ENCODE measurements around the gene DAPK2. TPM values are rescaled to one million over a fixed set of nuclear protein-coding genes. Genes with fewer than 3 reads are reported as not detected.

DAPK2 gene
- total RNA-seq, 2 donors from 2014 or later = 13.8 to 40.4 TPM

- no peak for DNase-seq (ENCODE audit: low spot score)
- Histone ChIP-seq H3K4me3 (no peak overlapping the region), H3K27ac (no peak overlapping the region), H3K4me1 (replicated peaks) (no peaks in the 10 kb centered on the region), H3K27me3 (replicated peaks; ENCODE audit: insufficient read depth) (no peaks in the 10 kb centered on the region), H3K36me3 (no peaks in the 10 kb centered on the region), H3K9me3 (no peaks in the 10 kb centered on the region)
- intact Hi-C loops (cut with DNase I) = no loop called here
- WGBS = 93% methylated on average over 5 of the region's 5 CpGs
- TF ChIP-seq POLR2A (IDR thresholded peaks at IDR 0.05) (no peak), POLR2AphosphoS5 (IDR thresholded peaks at IDR 0.05) (no peak)
- TF ChIP-seq, protein P1, sequence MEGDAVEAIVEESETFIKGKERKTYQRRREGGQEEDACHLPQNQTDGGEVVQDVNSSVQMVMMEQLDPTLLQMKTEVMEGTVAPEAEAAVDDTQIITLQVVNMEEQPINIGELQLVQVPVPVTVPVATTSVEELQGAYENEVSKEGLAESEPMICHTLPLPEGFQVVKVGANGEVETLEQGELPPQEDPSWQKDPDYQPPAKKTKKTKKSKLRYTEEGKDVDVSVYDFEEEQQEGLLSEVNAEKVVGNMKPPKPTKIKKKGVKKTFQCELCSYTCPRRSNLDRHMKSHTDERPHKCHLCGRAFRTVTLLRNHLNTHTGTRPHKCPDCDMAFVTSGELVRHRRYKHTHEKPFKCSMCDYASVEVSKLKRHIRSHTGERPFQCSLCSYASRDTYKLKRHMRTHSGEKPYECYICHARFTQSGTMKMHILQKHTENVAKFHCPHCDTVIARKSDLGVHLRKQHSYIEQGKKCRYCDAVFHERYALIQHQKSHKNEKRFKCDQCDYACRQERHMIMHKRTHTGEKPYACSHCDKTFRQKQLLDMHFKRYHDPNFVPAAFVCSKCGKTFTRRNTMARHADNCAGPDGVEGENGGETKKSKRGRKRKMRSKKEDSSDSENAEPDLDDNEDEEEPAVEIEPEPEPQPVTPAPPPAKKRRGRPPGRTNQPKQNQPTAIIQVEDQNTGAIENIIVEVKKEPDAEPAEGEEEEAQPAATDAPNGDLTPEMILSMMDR (IDR thresholded peaks at IDR 0.05) = no peak
These were observed 14.0 kb downstream of the DAPK2 start for GRCh38 chr15:64032329-64032728.

DNA sequence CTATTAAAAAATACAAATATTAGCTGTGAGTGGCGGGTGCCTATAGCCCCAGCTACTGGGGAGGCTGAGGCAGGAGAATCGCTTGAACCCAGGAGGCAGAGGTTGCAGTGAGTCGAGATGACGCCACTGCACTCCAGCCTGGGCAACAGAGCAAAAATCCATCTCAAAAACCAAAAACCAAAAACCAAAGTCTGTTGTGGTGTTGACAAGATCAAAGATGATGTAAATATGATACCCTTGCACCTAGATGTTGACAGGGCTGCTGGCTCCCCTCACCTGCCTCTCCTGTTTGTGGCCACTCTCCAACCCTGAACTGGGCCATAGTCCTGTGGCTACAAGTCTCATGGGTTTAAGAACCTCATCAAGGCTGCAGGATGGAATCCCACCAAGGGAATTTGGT is 16.2 kb downstream of the DAPK2 start:
- H3K36me3 ChIP-seq = no peaks in the 10 kb centered on the region
- H3K4me1 ChIP-seq (replicated peaks) = no peaks in the 10 kb centered on the region
- whole genome bisulfite sequencing = 94% methylated on average over 4 of the region's 4 CpGs
- intact Hi-C loops (cut with DNase I) = no loop called here
- no peaks in the 10 kb centered on the region for H3K9me3 ChIP-seq
- TF ChIP-seq POLR2A (IDR thresholded peaks at IDR 0.05) = no peak
- TF ChIP-seq POLR2AphosphoS5 (IDR thresholded peaks at IDR 0.05) = no peak
- TF ChIP-seq, protein P1 (IDR thresholded peaks at IDR 0.05) = no peak
- no peaks in the 10 kb centered on the region for H3K27me3 ChIP-seq (replicated peaks; ENCODE audit: insufficient read depth)
- no peak overlapping the region for H3K4me3 ChIP-seq
- H3K27ac ChIP-seq = no peak overlapping the region
- no peak for DNase-seq (ENCODE audit: low spot score)

GRCh38 chr15:64029633-64030032 is 16.7 kb downstream of the DAPK2 start:
- no peaks in the 10 kb centered on the region for H3K4me1 ChIP-seq (replicated peaks)
- H3K9me3 ChIP-seq = no peaks in the 10 kb centered on the region
- no peak overlapping the region for H3K4me3 ChIP-seq
- 99% methylated on average over 4 of the region's 4 CpGs for WGBS
- H3K36me3 ChIP-seq = no peaks in the 10 kb centered on the region
- no peaks in the 10 kb centered on the region for H3K27me3 ChIP-seq (replicated peaks; ENCODE audit: insufficient read depth)
- DNase-seq (ENCODE audit: low spot score) = no peak
- TF ChIP-seq, protein P1 (IDR thresholded peaks at IDR 0.05) = no peak
- TF ChIP-seq POLR2AphosphoS5 (IDR thresholded peaks at IDR 0.05) (no peak), POLR2A (IDR thresholded peaks at IDR 0.05) (no peak)
- intact Hi-C loops (cut with DNase I) = no loop called here
- H3K27ac ChIP-seq = no peak overlapping the region

DNA sequence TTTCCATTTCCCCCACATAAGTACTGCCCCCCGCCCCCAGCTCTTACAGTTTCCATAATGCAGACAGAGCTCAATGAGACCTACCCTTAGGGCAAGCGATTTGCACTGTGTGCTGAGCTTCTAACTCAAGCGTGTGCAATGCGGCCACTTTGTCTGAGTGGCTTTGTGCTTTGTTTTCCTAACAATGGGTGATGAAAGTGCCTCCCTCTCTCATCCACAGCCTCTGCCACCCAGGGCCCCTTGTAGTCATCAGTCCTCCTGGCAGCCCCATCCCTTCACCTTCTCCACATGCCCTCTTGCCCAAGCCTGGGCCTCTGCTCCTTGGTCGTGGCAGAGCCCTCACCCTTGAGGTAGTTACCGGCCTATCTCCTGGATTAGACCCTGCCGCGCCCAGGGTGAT is 17.2 kb downstream of the DAPK2 start:
- WGBS = 67% methylated on average over 8 of the region's 8 CpGs
- Histone ChIP-seq H3K9me3 (no peaks in the 10 kb centered on the region), H3K27me3 (replicated peaks; ENCODE audit: insufficient read depth) (no peaks in the 10 kb centered on the region), H3K36me3 (no peaks in the 10 kb centered on the region), H3K27ac (no peak overlapping the region), H3K4me3 (no peak overlapping the region), H3K4me1 (replicated peaks) (no peaks in the 10 kb centered on the region)
- intact Hi-C loops (cut with DNase I) = no loop called here
- no peak for DNase-seq (ENCODE audit: low spot score)
- TF ChIP-seq POLR2A (IDR thresholded peaks at IDR 0.05) (no peak), POLR2AphosphoS5 (IDR thresholded peaks at IDR 0.05) (no peak)
- TF ChIP-seq, protein P1 (IDR thresholded peaks at IDR 0.05) = no peak

DNA sequence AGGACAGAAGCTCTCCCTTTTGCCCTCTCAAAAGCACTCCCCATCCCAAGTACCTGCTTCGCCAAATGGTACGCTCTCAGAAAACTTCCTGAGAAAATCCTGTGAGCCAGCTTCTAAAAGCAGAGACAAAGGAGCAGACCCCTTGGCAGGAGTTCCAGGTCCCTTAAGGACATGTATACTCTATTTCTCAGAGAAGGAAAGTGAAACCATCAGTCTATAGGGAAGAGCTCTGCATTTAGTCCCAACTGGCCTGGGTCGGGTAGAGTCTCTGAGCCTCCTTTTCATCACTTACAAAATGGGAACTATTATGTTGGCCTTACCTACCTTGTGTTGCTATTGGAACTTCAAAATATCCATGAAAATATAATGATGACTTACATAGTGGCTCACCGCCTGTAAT is 19.7 kb downstream of the DAPK2 start:
- intact Hi-C loops (cut with DNase I) = no loop called here
- H3K27me3 ChIP-seq (replicated peaks; ENCODE audit: insufficient read depth) = no peaks in the 10 kb centered on the region
- TF ChIP-seq POLR2AphosphoS5 (IDR thresholded peaks at IDR 0.05) = no peak
- TF ChIP-seq, protein P1 (IDR thresholded peaks at IDR 0.05) = no peak
- TF ChIP-seq POLR2A (IDR thresholded peaks at IDR 0.05) = no peak
- no peak overlapping the region for H3K27ac ChIP-seq
- no peaks in the 10 kb centered on the region for H3K4me1 ChIP-seq (replicated peaks)
- no peak overlapping the region for H3K4me3 ChIP-seq
- 95% methylated on average over 4 of the region's 4 CpGs for WGBS
- H3K9me3 ChIP-seq = no peaks in the 10 kb centered on the region
- no peak for DNase-seq (ENCODE audit: low spot score)
- H3K36me3 ChIP-seq = no peaks in the 10 kb centered on the region
